Measurements from ENCODE around the gene RAB3IP. TPM values are rescaled to one million over a fixed set of nuclear protein-coding genes. Genes with fewer than 3 reads are reported as not detected.

The RAB3IP gene
- total RNA-seq = 10 to 100 TPM; 27.0 to 27.2 TPM

DNA sequence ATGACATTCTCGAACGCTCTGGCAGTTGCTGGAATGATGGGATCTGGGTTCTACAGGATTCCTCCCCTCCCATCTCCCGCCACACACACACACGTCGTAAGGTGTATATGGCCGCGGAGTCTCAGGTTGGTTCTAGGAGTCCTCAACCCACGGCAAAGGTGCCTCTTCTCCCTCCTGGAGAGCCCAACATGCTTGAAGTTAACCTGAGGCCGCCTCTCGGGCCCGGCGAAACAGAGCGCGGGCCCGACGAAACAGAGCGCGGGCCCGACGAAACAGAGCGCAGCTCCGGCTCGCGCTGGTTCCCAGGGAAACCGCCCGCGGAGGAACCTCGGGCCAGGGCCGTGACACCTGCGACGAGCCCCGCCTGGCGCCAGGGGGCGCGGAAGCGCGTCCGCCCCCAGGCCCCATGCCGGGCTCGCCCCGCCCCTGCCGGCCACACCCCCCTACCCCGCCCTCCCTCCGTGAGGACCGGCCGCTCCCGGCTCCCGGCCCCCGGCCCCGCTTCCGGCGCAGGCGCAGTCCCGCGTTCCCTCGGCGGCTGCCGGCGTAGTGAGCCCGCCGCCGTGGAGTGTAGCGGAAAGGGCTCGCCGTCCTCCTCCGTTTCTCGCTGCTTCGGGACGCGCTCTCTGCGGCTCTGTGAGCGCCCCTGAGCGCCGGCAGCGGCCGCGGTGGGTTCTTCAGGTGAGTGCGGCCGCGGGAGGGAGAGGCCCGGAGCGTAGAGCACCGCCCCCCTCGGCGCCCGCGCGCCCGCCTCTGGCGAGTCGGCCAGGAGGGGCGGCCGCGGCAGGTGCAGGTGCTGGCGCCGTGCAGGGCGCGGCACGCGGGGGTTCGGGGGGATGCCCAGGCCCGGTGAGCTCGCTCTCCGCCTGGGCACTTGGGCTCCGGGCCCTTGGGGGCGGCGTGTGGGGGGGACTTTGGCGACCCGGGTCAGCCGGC, at the start of gene RAB3IP:
Gene RAB3IP (plus strand): TSS at position 510 of the 936 bp plus-strand sequence. CDS start 16,549 bp downstream, outside the sequence.
- no peaks in the 10 kb centered on the region for H3K36me3 Mint-ChIP-seq
- H3K27ac Mint-ChIP-seq = peak within 1 kb of the TSS; percentile 68
- POLR2A ChIA-PET = interaction anchor here (1.0 to 1.2 kb wide), 3 partner anchors 11 to 378 kb away, joined by 3 read pairs; no protein-coding TSS in a partner anchor
- H3K9me3 Mint-ChIP-seq = no peaks in the 10 kb centered on the region
- peak within 1 kb of the TSS; percentile 81 for H3K4me3 Mint-ChIP-seq
- H3K4me1 Mint-ChIP-seq = peaks cover 24% of the 10 kb centered on the region
- H3K27me3 Mint-ChIP-seq = peaks cover 20% of the 10 kb centered on the region
- ATAC-seq (ENCODE audit: low read depth) = peak; percentile 84
- DNase-seq = peak; percentile 96

DNA sequence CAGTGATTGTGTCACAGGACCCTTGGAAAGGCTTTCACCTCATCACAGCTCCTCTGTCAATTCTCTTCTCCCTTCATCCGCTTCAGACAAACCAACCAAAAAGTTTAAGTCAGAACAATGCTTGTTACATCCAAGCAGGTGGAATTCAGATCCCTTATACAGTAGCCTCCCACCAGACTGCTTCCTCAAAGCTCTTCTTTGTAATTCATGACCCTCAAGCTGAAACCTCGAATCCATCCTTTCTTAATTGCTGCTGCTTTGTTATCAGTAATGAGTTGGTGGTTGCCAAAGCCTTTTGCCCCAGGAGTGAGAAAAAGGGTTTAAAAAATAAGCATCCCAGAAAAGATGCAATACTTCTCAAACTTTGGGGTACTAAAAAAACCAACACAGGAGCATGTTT, 49.0 kb upstream of the RAB3IP start:
- POLR2A ChIA-PET = no interaction called here
- Mint-ChIP-seq H3K27ac (no peak overlapping the region), H3K9me3 (no peaks in the 10 kb centered on the region), H3K36me3 (no peaks in the 10 kb centered on the region), H3K4me1 (peaks cover 8% of the 10 kb centered on the region), H3K27me3 (peaks cover 15% of the 10 kb centered on the region), H3K4me3 (no peak overlapping the region)
- ATAC-seq (ENCODE audit: low read depth) (no peak), DNase-seq (no peak)

DNA sequence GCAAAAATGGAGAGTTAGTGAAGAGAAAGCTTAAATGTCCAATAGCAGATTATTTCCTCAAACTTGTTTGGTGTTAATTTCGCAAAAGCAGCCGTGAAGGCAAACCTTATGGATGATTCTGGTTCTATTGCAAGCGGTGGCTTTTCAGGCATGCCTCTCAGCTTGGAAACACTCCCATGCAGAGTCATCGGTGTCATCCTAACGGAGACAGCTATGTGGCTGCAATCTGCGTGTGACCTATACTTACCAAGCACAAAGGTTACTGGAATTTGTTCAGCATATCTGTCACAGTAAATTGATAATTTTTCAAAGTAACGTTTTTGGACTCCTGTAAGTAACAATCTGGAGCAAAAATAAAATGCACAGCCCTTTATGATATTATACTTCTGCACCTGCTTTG, 44.5 kb upstream of the RAB3IP start:
- DNase-seq = no peak
- Mint-ChIP-seq H3K9me3 (no peaks in the 10 kb centered on the region), H3K4me3 (no peak overlapping the region), H3K27ac (no peak overlapping the region), H3K36me3 (no peaks in the 10 kb centered on the region), H3K27me3 (peaks cover 4% of the 10 kb centered on the region), H3K4me1 (peaks cover 6% of the 10 kb centered on the region)
- no peak for ATAC-seq (ENCODE audit: low read depth)
- POLR2A ChIA-PET = no interaction called here

- no peaks in the 10 kb centered on the region for H3K36me3 Mint-ChIP-seq
- DNase-seq (no peak), ATAC-seq (ENCODE audit: low read depth) (no peak)
- POLR2A ChIA-PET = no interaction called here
- H3K4me3 Mint-ChIP-seq = no peak overlapping the region
- peaks cover 7% of the 10 kb centered on the region for H3K27me3 Mint-ChIP-seq
- no peaks in the 10 kb centered on the region for H3K4me1 Mint-ChIP-seq
- H3K27ac Mint-ChIP-seq = no peak overlapping the region
- no peaks in the 10 kb centered on the region for H3K9me3 Mint-ChIP-seq
Observed at GRCh38 chr12:69698054-69698453, 40.6 kb upstream of the RAB3IP start.

GRCh38 chr12:69698769-69699540, 39.7 kb upstream of the RAB3IP start, which contains the start of gene BEST3:
Gene BEST3, minus strand, starts transcription at chr12:69699303. Its CDS starts 1,505 bp downstream, at chr12:69697798.
- POLR2A ChIA-PET = no interaction called here
- no peak within 1 kb of the TSS for H3K4me3 Mint-ChIP-seq
- H3K27ac Mint-ChIP-seq = no peak within 1 kb of the TSS
- peaks cover 7% of the 10 kb centered on the region for H3K27me3 Mint-ChIP-seq
- no peaks in the 10 kb centered on the region for H3K9me3 Mint-ChIP-seq
- H3K4me1 Mint-ChIP-seq = no peaks in the 10 kb centered on the region
- ATAC-seq (ENCODE audit: low read depth) (no peak), DNase-seq (no peak)
- no peaks in the 10 kb centered on the region for H3K36me3 Mint-ChIP-seq

DNA sequence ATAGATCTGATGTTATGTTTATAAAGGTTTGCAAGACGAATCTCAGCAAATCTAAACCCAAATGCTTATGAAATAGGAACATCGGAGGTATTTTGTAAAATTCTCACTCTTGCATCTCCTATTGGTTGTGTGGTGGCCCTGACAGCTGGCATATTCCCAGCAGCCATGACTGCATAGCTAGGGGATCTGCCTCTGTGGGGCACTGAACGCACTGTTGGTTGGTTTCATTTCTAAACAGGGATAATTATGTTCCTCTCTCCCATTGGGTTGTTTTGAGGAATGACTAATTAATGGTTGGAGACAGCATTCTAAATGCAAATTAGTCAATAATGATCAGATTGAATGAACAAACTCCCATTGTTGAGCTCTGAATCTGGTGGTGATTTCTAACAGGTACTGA, 36.8 kb upstream of the RAB3IP start:
- POLR2A ChIA-PET = no interaction called here
- Mint-ChIP-seq H3K27ac (no peak overlapping the region), H3K36me3 (no peaks in the 10 kb centered on the region), H3K4me3 (no peak overlapping the region), H3K9me3 (no peaks in the 10 kb centered on the region), H3K4me1 (no peaks in the 10 kb centered on the region), H3K27me3 (peaks cover 10% of the 10 kb centered on the region)
- ATAC-seq (ENCODE audit: low read depth) = no peak
- no peak for DNase-seq

- POLR2A ChIA-PET = no interaction called here
Observed at GRCh38 chr12:69703146-69703642, 35.5 kb upstream of the RAB3IP start.

GRCh38 chr12:69704357-69704756, 34.3 kb upstream of the RAB3IP start:
- Mint-ChIP-seq H3K4me1 (no peaks in the 10 kb centered on the region), H3K27ac (no peak overlapping the region), H3K9me3 (no peaks in the 10 kb centered on the region), H3K4me3 (no peak overlapping the region), H3K27me3 (peaks cover 7% of the 10 kb centered on the region), H3K36me3 (no peaks in the 10 kb centered on the region)
- no peak for ATAC-seq (ENCODE audit: low read depth)
- DNase-seq = no peak
- POLR2A ChIA-PET = no interaction called here

More at GRCh38 chr12:69703146-69703642, 35.5 kb upstream of the RAB3IP start:
- H3K36me3 Mint-ChIP-seq = no peaks in the 10 kb centered on the region
- no peaks in the 10 kb centered on the region for H3K4me1 Mint-ChIP-seq
- ATAC-seq (ENCODE audit: low read depth) = no peak
- peaks cover 6% of the 10 kb centered on the region for H3K27me3 Mint-ChIP-seq
- H3K27ac Mint-ChIP-seq = no peak overlapping the region
- no peak for DNase-seq
- H3K4me3 Mint-ChIP-seq = no peak overlapping the region
- no peaks in the 10 kb centered on the region for H3K9me3 Mint-ChIP-seq

GRCh38 chr12:69708649-69709048, 30.0 kb upstream of the RAB3IP start:
- DNase-seq (no peak), ATAC-seq (ENCODE audit: low read depth) (no peak)
- no peaks in the 10 kb centered on the region for H3K4me1 Mint-ChIP-seq
- H3K4me3 Mint-ChIP-seq = no peak overlapping the region
- no peak overlapping the region for H3K27ac Mint-ChIP-seq
- H3K27me3 Mint-ChIP-seq = peaks cover 9% of the 10 kb centered on the region
- POLR2A ChIA-PET = no interaction called here
- no peaks in the 10 kb centered on the region for H3K9me3 Mint-ChIP-seq
- H3K36me3 Mint-ChIP-seq = no peaks in the 10 kb centered on the region

DNA sequence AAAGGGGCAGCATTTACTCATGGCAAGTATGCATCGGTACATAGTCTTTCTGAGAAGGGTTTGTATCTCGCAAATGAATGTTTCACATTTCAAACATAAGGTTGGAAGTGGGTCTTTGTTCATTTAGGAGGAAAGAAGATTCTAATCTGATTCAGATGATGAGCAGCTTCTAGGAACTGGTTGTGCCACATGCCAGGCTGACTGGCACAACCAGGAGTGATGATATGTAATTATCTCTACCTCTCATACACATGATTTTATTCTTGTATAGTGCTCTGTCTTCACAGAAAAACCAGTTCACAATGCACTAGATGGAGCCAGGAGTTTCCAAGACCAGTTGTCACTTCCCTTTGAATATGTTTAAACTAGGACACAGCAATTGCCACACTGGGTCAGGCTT, 25.8 kb upstream of the RAB3IP start:
- H3K36me3 Mint-ChIP-seq = no peaks in the 10 kb centered on the region
- DNase-seq (no peak), ATAC-seq (ENCODE audit: low read depth) (no peak)
- no peak overlapping the region for H3K27ac Mint-ChIP-seq
- no peak overlapping the region for H3K4me3 Mint-ChIP-seq
- H3K27me3 Mint-ChIP-seq = peaks cover 23% of the 10 kb centered on the region
- no peaks in the 10 kb centered on the region for H3K4me1 Mint-ChIP-seq
- POLR2A ChIA-PET = no interaction called here
- H3K9me3 Mint-ChIP-seq = no peaks in the 10 kb centered on the region

DNA sequence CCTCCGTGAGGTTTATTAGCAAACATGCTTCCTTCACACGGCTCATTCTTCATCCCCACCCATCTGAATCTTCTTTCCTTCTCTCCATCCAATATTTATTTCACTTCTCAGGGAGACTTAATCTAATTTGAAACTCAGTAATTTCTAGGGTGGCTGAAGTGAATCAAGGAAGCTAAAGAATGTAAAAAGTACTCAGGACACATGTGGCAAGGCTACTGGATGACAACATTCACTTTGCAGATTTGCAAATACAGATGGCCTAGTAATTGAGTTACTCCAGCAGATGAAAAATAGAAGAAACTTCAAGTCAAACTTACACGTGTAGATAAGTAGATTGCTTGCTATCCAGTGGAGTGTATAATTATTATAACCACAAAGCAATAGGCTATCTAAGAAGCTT, 24.1 kb upstream of the RAB3IP start:
- POLR2A ChIA-PET = no interaction called here
- H3K27ac Mint-ChIP-seq = no peak overlapping the region
- no peaks in the 10 kb centered on the region for H3K4me1 Mint-ChIP-seq
- no peaks in the 10 kb centered on the region for H3K9me3 Mint-ChIP-seq
- no peak for DNase-seq
- H3K27me3 Mint-ChIP-seq = peaks cover 22% of the 10 kb centered on the region
- no peak overlapping the region for H3K4me3 Mint-ChIP-seq
- ATAC-seq (ENCODE audit: low read depth) = no peak
- H3K36me3 Mint-ChIP-seq = no peaks in the 10 kb centered on the region

- ATAC-seq (ENCODE audit: low read depth) = no peak
- Mint-ChIP-seq H3K4me1 (no peaks in the 10 kb centered on the region), H3K4me3 (no peak overlapping the region)
Observed at GRCh38 chr12:69719336-69720316, 19.0 kb upstream of the RAB3IP start.

DNA sequence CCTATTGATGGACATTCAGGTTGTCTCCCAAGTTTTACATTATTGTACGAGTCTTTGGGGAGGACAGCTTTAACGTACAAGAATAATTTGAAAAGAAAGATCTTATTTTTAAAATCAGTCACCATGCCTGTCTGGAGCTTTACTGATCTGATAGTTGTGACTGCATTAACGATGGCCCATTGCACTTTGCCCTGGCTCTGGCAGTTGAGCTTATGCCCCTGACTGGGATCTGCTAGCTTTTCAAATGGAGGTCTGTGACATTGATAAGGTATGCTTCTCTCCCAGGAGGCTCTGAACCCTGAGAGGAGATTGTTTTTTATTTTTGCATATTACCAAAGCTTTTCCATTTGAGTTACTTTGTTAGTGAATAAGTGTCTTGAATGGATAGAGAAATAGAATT, 17.9 kb upstream of the RAB3IP start:
- H3K4me1 Mint-ChIP-seq = no peaks in the 10 kb centered on the region
- ATAC-seq (ENCODE audit: low read depth) (no peak), DNase-seq (no peak)
- H3K27me3 Mint-ChIP-seq = peaks cover 32% of the 10 kb centered on the region
- H3K9me3 Mint-ChIP-seq = no peaks in the 10 kb centered on the region
- H3K27ac Mint-ChIP-seq = no peak overlapping the region
- H3K36me3 Mint-ChIP-seq = no peaks in the 10 kb centered on the region
- POLR2A ChIA-PET = no interaction called here
- H3K4me3 Mint-ChIP-seq = no peak overlapping the region

More at GRCh38 chr12:69719336-69720316, 19.0 kb upstream of the RAB3IP start:
- Mint-ChIP-seq H3K36me3 (no peaks in the 10 kb centered on the region), H3K27ac (no peak overlapping the region), H3K27me3 (peaks cover 32% of the 10 kb centered on the region), H3K9me3 (no peaks in the 10 kb centered on the region)
- POLR2A ChIA-PET = no interaction called here
- no peak for DNase-seq
